ENCODE measurements around the gene IGF1. TPM values are rescaled to one million over a fixed set of nuclear protein-coding genes. Genes with fewer than 3 reads are reported as not detected.

The IGF1 gene
- total and polyA plus RNA-seq, 9 of the 15 experiments (the other 6 are each of a cell fraction or from before 2014, with no cell fraction given): 3.7 to 13.9 (median 4.5) TPM

- TF ChIP-seq ZNF277 (CRISPR knock-in tag; IDR thresholded peaks at IDR 0.05; ENCODE audit: borderline replicate concordance): no peak
- no peak for TF ChIP-seq ZNF785 (CRISPR knock-in tag; IDR thresholded peaks at IDR 0.05)
- no peak for TF ChIP-seq BRF2 (IDR thresholded peaks at IDR 0.05; ENCODE audit: borderline replicate concordance, insufficient read depth, insufficient read length)
- no peak for TF ChIP-seq SMARCE1 (IDR thresholded peaks at IDR 0.05)
- TF ChIP-seq HSF4 (CRISPR knock-in tag; IDR thresholded peaks at IDR 0.05; ENCODE audit: borderline replicate concordance): no peak
- no peak for TF ChIP-seq NCOR1 (IDR thresholded peaks at IDR 0.05)
- no peak for TF ChIP-seq SRF (CRISPR knock-in tag; IDR thresholded peaks at IDR 0.05)
- TF ChIP-seq, protein P1, sequence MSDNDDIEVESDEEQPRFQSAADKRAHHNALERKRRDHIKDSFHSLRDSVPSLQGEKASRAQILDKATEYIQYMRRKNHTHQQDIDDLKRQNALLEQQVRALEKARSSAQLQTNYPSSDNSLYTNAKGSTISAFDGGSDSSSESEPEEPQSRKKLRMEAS (CRISPR knock-in tag; IDR thresholded peaks at IDR 0.05): no peak
- no peak for TF ChIP-seq RFX1 (IDR thresholded peaks at IDR 0.05)
- TF ChIP-seq EP400 (IDR thresholded peaks at IDR 0.05): no peak
- no peak for TF ChIP-seq YBX1 (IDR thresholded peaks at IDR 0.05)
Measured at GRCh38 chr12:102507301-102507700, 26.9 kb upstream of the IGF1 start (continued).

All from K562 (cell line).